Esophagus squamous epithelium (tissue), 4 donors: Measurements from ENCODE around the gene TJP3.

Experiments used
- POLR2A ChIP-seq, 4 donors: fragments of 450-650 bp; IDR thresholded peaks; one replicate each; pipeline ENCODE4 v1.6.1; 2017; ENCODE audit warnings: antibody characterized with exemption in 4 of 4, mild to moderate bottlenecking in 4 of 4, moderate library complexity in 3 of 4
- TF ChIP-seq, protein P1 (sequence below), 6 experiments: fragments of 450-650 bp in 4 of 6; fragments of 200-600 bp in 2 of 6; sonication (generic) in 2 of 6; IDR thresholded peaks; one replicate each; pipeline ENCODE4 v1.5.1; 2016 to 2019; ENCODE audit warnings: antibody characterized with exemption in 6 of 6, mild to moderate bottlenecking in 4 of 6, moderate library complexity in 4 of 6

DNA sequence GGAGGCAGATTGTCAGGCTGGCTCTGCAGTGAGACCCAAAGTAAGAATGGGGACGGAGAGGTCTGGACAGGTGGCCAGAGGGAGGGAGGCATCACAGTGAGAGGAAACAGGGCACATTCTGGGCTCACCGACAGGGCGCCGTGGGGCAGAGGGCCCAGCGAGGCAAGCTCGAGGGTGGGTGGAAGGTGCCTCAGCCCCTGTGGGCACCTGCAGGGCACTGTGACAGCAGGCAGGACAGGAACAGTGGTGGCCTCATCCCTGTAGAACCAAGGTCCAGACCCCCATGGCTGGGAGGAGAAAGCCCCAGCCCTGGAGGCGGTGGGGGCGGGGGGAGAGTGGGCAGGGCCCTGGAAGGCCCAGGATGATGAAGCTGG is 35.6 kb upstream of the TJP3 start:
- TF ChIP-seq POLR2A (IDR thresholded peaks at IDR 0.05) = no peak
- TF ChIP-seq, protein P1, sequence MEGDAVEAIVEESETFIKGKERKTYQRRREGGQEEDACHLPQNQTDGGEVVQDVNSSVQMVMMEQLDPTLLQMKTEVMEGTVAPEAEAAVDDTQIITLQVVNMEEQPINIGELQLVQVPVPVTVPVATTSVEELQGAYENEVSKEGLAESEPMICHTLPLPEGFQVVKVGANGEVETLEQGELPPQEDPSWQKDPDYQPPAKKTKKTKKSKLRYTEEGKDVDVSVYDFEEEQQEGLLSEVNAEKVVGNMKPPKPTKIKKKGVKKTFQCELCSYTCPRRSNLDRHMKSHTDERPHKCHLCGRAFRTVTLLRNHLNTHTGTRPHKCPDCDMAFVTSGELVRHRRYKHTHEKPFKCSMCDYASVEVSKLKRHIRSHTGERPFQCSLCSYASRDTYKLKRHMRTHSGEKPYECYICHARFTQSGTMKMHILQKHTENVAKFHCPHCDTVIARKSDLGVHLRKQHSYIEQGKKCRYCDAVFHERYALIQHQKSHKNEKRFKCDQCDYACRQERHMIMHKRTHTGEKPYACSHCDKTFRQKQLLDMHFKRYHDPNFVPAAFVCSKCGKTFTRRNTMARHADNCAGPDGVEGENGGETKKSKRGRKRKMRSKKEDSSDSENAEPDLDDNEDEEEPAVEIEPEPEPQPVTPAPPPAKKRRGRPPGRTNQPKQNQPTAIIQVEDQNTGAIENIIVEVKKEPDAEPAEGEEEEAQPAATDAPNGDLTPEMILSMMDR (IDR thresholded peaks at IDR 0.05) = no peak
